Brain microvascular endothelial cell (primary cell): Measurements from ENCODE around the gene RIMKLA.
A peak's percentile ranks its signal among the peaks of the same experiment; 100 is the strongest.

Experiments
- DNase-seq: peaks from one replicate; pipeline ENCODE4 v3.0.0-alpha.2; 2020
- H3K27ac ChIP-seq: fragments of 250-450 bp; sonication (Bioruptor Pico); 2 replicates; pipeline ENCODE4 v1.5.1; 2020; ENCODE audit warnings: mild to moderate bottlenecking, moderate library complexity
- H3K27me3 ChIP-seq: fragments of 250-450 bp; sonication (Bioruptor Pico); replicated peaks from 2 replicates; pipeline ENCODE4 v1.5.1; 2020; ENCODE audit warnings: mild to moderate bottlenecking
- H3K36me3 ChIP-seq: fragments of 250-450 bp; sonication (Bioruptor Pico); replicated peaks from 2 replicates; pipeline ENCODE4 v1.5.1; 2020; ENCODE audit warnings: mild to moderate bottlenecking
- H3K4me3 ChIP-seq: 2 replicates; pipeline ENCODE4 v1.5.1; 2011; ENCODE audit warnings: low read depth, mild to moderate bottlenecking, control low read depth, low read length, moderate library complexity
- in situ Hi-C: cut with HindIII; loops from 2 replicates; pipeline ENCODE4 v1.10.0; 2017; ENCODE audit warnings: low sequenced_read_pairs, low pct_ligation_motif_present
- TF ChIP-seq, protein P1 (sequence below): IDR thresholded peaks from 2 replicates; pipeline ENCODE4 v1.5.1; 2011; ENCODE audit warnings: low read depth, mild to moderate bottlenecking, moderate library complexity, low read length, control low read depth, inconsistent platforms; ENCODE audit errors: missing control alignments

Gene RIMKLA

DNA sequence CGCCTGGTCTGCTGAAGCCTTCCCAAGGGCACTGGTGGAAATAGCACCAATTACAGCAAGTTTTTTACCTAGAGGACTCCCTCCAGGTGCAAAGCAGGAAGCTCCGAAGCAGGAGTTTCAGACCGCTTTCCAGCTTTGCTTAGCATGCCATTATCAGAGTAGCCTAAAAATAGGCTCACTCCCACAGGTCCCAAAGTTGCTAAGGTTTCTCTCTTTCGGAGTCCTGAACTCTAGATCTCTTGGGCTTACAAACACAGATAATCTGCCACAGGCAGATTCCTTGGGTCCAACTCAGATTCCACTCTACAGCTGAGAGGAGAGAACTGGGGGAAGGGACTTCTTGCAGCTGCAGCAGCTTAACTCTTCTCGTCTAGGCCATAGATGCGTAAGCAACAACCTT lies 52.8 kb downstream of the RIMKLA start:
- in situ Hi-C loops, result no loop called here
- no peak overlapping the region for H3K27ac ChIP-seq
- TF ChIP-seq, protein P1, sequence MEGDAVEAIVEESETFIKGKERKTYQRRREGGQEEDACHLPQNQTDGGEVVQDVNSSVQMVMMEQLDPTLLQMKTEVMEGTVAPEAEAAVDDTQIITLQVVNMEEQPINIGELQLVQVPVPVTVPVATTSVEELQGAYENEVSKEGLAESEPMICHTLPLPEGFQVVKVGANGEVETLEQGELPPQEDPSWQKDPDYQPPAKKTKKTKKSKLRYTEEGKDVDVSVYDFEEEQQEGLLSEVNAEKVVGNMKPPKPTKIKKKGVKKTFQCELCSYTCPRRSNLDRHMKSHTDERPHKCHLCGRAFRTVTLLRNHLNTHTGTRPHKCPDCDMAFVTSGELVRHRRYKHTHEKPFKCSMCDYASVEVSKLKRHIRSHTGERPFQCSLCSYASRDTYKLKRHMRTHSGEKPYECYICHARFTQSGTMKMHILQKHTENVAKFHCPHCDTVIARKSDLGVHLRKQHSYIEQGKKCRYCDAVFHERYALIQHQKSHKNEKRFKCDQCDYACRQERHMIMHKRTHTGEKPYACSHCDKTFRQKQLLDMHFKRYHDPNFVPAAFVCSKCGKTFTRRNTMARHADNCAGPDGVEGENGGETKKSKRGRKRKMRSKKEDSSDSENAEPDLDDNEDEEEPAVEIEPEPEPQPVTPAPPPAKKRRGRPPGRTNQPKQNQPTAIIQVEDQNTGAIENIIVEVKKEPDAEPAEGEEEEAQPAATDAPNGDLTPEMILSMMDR, result no peak
- H3K4me3 ChIP-seq, result no peak overlapping the region
- no peak for DNase-seq
- no peaks in the 10 kb centered on the region for H3K27me3 ChIP-seq
- no peaks in the 10 kb centered on the region for H3K36me3 ChIP-seq

DNA sequence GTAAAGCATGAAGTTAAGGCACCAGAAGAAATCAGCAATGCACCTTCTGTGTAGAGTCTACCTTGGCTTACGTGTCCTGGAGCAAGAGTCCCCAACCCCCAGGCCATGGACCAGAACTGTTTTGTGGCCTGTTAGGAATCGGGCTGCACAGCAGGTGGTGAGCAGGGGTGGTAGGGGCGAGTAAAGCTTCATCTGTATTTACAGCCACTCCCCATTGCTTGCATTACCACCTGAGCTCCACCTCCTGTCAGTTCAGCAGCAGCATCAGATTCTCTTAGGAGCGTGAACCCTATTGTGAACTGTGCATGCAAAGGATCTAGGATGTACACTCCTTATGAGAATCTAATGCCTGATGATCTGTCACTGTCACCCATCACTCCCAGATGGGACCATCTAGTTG lies 53.7 kb downstream of the RIMKLA start:
- TF ChIP-seq, protein P1, result no peak
- Histone ChIP-seq H3K4me3 (no peak overlapping the region), H3K27me3 (no peaks in the 10 kb centered on the region), H3K27ac (no peak overlapping the region), H3K36me3 (no peaks in the 10 kb centered on the region)
- no peak for DNase-seq
- in situ Hi-C loops, result no loop called here

GRCh38 chr1:42439940-42440339 lies 59.3 kb downstream of the RIMKLA start:
- Histone ChIP-seq H3K4me3 (no peak overlapping the region), H3K27ac (no peak overlapping the region), H3K27me3 (no peaks in the 10 kb centered on the region), H3K36me3 (no peaks in the 10 kb centered on the region)
- in situ Hi-C loops, result no loop called here
- peak; percentile 48 for DNase-seq
- TF ChIP-seq, protein P1, result no peak

- Histone ChIP-seq H3K27ac (no peak overlapping the region), H3K4me3 (no peak overlapping the region), H3K36me3 (no peaks in the 10 kb centered on the region), H3K27me3 (no peaks in the 10 kb centered on the region)
- no peak for DNase-seq
- in situ Hi-C loops, result no loop called here
- TF ChIP-seq, protein P1, result no peak
Observed at GRCh38 chr1:42442662-42443061, 62.1 kb downstream of the RIMKLA start.

- Histone ChIP-seq H3K4me3 (no peak overlapping the region), H3K36me3 (no peaks in the 10 kb centered on the region), H3K27ac (no peak overlapping the region), H3K27me3 (no peaks in the 10 kb centered on the region)
- TF ChIP-seq, protein P1, result no peak
- in situ Hi-C loops, result no loop called here
- DNase-seq, result no peak
Observed at GRCh38 chr1:42449256-42449655, 68.7 kb downstream of the RIMKLA start.

DNA sequence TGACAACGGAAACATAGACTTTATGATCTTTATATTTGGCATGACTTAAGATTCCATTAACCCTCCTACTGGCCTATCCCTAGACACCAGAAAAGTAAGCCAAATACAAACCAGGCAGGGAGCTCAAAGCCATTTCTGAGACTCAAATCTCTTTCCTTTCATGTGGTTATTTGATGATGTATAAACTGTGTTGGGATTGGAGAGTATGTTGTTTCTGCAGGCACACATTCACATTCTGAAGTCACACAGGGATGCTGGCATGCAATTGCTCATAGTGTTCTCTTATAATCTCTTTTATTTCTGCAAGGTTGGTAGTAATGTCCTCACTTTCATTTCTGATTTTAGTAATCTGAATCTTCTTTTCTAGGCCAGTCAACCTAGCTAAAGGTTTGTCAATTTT lies 69.5 kb downstream of the RIMKLA start:
- H3K27ac ChIP-seq, result no peak overlapping the region
- in situ Hi-C loops, result no loop called here
- no peaks in the 10 kb centered on the region for H3K36me3 ChIP-seq
- DNase-seq, result no peak
- no peak overlapping the region for H3K4me3 ChIP-seq
- H3K27me3 ChIP-seq, result no peaks in the 10 kb centered on the region
- TF ChIP-seq, protein P1, result no peak
